ENCODE results near the gene HAUS3.
"Not testable (repeated sequence)": the region's sequence is repeated elsewhere in the genome, so short reads cannot be mapped to it uniquely, and the experiment has no call there.

Gene HAUS3

GRCh38 chr4:2220016-2220630 lies 21.8 kb downstream of the HAUS3 start:
- DNase-seq (ENCODE audit: low read depth), result peak; percentile 74

DNA sequence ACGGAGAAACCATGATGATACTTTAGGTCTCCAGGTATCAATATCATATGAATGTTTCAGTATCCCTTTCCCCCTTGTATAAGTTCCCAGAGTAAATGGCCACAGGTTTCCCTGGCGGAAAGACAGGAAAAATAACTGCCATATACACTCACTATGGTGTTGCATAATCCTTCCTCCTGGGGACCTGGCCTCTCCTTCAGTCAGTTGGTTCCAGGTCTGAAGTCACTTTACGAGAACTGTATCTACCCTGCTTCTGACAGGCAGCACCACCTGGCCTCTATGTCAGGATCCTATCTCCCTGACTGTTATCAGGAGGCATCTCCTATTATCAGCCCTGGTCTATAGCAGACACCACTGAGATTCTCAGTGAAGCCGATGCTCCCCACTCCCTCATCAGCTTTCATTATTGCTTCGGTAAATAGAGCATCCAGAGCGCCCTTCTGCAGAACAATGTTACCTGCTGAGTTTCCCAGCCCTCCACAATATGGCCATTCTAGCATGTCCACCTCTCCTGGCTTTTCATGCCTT lies 22.6 kb downstream of the HAUS3 start:
- DNase-seq (ENCODE audit: low read depth), result no peak

- no peak for DNase-seq (ENCODE audit: low read depth)
These were observed 23.5 kb downstream of the HAUS3 start for GRCh38 chr4:2218436-2218835.

DNA sequence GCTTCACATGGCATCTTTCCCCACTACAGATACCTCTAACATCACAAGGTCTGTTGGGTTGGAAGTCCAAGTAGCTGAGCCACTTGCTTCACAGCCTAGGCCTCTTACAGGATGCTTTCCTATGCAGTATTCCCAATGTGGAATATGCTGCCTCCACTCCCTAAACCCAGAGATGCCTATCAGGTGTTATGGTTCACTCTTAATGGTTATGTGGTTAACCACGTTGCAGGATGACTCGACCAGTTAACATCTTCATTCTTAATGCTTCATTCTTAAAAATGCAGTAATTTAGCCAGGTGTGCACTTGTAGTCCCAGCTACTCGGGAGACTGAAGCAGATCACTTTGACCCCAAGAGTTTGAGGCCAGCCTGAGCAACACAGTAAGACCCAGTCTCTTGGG lies 24.2 kb downstream of the HAUS3 start:
- no peak for DNase-seq (ENCODE audit: low read depth)

GRCh38 chr4:2212831-2213230 lies 29.1 kb downstream of the HAUS3 start:
- no peak for DNase-seq (ENCODE audit: low read depth)

GRCh38 chr4:2202789-2203188 lies 39.1 kb downstream of the HAUS3 start:
- not testable (repeated sequence) for DNase-seq (ENCODE audit: low read depth)

DNA sequence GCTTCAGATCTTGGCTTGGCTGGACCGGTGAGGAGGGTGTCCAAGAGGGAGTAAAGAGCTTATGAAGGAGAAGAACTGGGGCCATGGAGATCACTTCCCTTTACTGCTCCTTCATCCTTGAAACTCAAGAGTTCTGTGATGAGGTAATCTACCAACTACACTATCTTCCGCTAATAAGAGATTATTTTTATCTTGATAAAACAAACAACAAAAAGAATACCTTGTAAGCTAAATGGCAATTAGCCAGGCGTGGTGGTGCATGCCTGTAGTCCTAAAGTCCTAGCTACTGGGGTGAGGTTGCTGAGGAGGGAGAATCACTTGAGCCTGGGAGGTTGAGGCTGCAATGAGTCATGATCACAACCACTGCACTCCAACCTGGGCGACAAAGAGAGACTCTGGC lies 47.4 kb downstream of the HAUS3 start:
- no peak for DNase-seq (ENCODE audit: low read depth)

- DNase-seq (ENCODE audit: low read depth), result no peak
These were observed 48.6 kb downstream of the HAUS3 start for GRCh38 chr4:2193326-2193725.

- no peak for DNase-seq (ENCODE audit: low read depth)
These were observed 55.1 kb downstream of the HAUS3 start for GRCh38 chr4:2186865-2187172.

GRCh38 chr4:2186133-2186864 lies 55.6 kb downstream of the HAUS3 start:
- DNase-seq (ENCODE audit: low read depth), result no peak

- no peak for DNase-seq (ENCODE audit: low read depth)
These were observed 58.5 kb downstream of the HAUS3 start for GRCh38 chr4:2183394-2183793.

GRCh38 chr4:2182994-2183393 lies 58.9 kb downstream of the HAUS3 start:
- DNase-seq (ENCODE audit: low read depth), result no peak

DNA sequence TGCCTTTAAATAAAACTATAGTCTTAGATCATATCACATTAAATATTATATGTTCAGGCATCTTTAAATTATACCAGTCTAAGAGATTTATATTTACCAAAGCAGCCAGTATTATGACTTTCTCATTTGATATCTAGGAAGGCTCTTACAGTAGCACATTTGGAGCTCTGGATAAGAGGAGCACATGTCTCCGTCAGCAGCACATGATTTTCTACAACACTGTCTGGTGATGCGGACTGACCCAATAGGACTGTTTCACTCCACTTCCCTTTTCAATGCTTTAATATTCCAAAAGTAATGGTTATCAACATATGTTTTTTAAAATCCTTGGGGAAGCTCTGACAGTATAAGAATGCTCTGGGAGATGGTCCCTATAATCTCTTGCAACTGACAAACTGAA lies 61.5 kb downstream of the HAUS3 start:
- DNase-seq (ENCODE audit: low read depth), result no peak

DNA sequence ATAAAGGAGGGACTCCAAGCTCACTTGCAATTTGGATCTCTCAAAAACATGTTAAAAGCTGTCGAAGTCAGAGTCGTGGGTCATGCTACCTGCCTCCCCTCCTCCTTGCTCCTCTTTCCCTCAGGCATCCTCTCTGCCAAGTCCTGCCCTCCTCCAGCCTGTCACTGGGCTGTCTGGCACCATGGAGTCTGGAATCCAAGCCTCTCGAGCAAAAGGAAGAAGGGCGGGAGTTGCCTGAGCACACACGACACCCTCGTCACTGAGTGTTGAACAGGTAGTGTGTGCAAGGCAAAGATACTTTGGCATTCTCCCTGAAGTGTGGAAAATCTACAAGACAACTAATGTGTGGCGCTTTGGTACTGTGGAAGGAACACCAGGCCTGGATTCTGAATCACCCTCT lies 62.2 kb downstream of the HAUS3 start:
- no peak for DNase-seq (ENCODE audit: low read depth)

DNA sequence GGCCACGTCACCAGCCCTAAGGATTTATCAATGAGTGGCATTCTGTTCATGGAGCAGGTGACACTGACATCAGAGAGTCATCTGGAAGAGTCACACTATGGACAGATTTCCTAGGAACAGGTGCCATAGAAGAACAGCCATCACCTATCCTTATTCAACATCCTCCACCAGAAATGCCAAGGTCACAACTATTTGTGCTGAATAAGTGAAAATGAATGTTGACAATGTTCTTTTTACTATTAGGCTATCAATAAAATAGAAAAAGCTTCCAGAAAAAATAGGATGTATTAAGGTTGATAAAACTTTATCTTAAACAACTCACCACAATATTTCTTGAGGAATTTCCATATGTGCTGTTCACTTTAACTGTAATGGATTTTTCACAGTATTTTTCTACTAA lies 62.9 kb downstream of the HAUS3 start:
- no peak for DNase-seq (ENCODE audit: low read depth)
